CD4-positive, alpha-beta T cell (primary cell): Measurements from ENCODE around the gene EMP3. TPM values are rescaled to one million over a fixed set of nuclear protein-coding genes. Genes with fewer than 3 reads are reported as not detected.

ENCODE experiments used
- ATAC-seq: fragments of 200-7000 bp; cut with Tn5 transposase; one replicate; pipeline ENCODE4 v1.10.0; 2022; ENCODE audit warnings: mild to moderate bottlenecking; ENCODE audit not compliant: poor library complexity
- CTCF ChIA-PET: fragments of 350-600 bp; sonication (Branson Sonifier 250); formaldehyde crosslinking; loops from one replicate; lab custom pipeline; 2021; ENCODE audit warnings: antibody characterized with exemption, inconsistent platforms; lab: Charles Lee
- POLR2A ChIA-PET: fragments of 350-600 bp; sonication (Branson Sonifier 250); formaldehyde crosslinking; loops from one replicate; lab custom pipeline; 2021; ENCODE audit warnings: antibody characterized with exemption, inconsistent platforms; lab: Charles Lee
- DNase-seq, 14 experiments: peaks; one replicate each; pipeline ENCODE4 v3.0.0-alpha.2; 2013 to 2020; ENCODE audit warnings: mixed read lengths in 2 of 14
- H3K27ac ChIP-seq, 2 donors: one replicate each; pipeline versions ENCODE4 v1.5.1 to v1.7.0; 2013; ENCODE audit warnings: low read length in 2 of 2, low read depth in 1 of 2, mild to moderate bottlenecking in 1 of 2
- H3K27me3 ChIP-seq, 2 experiments: 1 replicate in 1 of 2; 2 replicates in 1 of 2; pipeline versions ENCODE4 v1.6.1 to v1.7.0; 2013; ENCODE audit warnings: low read length in 2 of 2, control low read depth in 1 of 2, mild to moderate bottlenecking in 1 of 2, moderate library complexity in 1 of 2; ENCODE audit not compliant: insufficient read depth in 2 of 2, control insufficient read depth in 1 of 2
- H3K36me3 ChIP-seq: one replicate; pipeline ENCODE4 v1.6.1; 2013; ENCODE audit warnings: low read length, control low read depth; ENCODE audit not compliant: insufficient read depth
- H3K4me1 ChIP-seq: one replicate; pipeline ENCODE4 v1.6.1; 2013; ENCODE audit warnings: low read length, control low read depth; ENCODE audit not compliant: insufficient read depth
- H3K4me3 ChIP-seq: one replicate; pipeline ENCODE4 v1.5.1; 2013; ENCODE audit warnings: mild to moderate bottlenecking, low read length, moderate library complexity
- H3K9me3 ChIP-seq, 2 experiments: 1 replicate in 1 of 2; 2 replicates in 1 of 2; pipeline versions ENCODE4 v1.6.1 to v1.7.0; 2013; ENCODE audit warnings: low read length in 2 of 2, mild to moderate bottlenecking in 2 of 2, control low read depth in 1 of 2, moderate library complexity in 1 of 2; ENCODE audit not compliant: control insufficient read depth in 1 of 2, insufficient read depth in 1 of 2
- H3K27ac Mint-ChIP-seq: one replicate; pipeline ENCODE4 v1.8.0; 2020; ENCODE audit warnings: mixed read lengths
- H3K27me3 Mint-ChIP-seq: one replicate; pipeline ENCODE4 v1.8.0; 2021; ENCODE audit warnings: mixed read lengths
- H3K36me3 Mint-ChIP-seq: one replicate; pipeline ENCODE4 v1.8.0; 2021; ENCODE audit warnings: low read depth, mixed read lengths
- H3K4me1 Mint-ChIP-seq: one replicate; pipeline ENCODE4 v1.8.0; 2021; ENCODE audit warnings: low read depth, mixed read lengths
- H3K4me3 Mint-ChIP-seq: one replicate; pipeline ENCODE4 v1.8.0; 2020; ENCODE audit warnings: mild to moderate bottlenecking, mixed read lengths
- H3K9me3 Mint-ChIP-seq: one replicate; pipeline ENCODE4 v1.8.0; 2020; ENCODE audit warnings: mixed read lengths
- CTCF ChIP-seq: fragments of 200-600 bp; IDR thresholded peaks from one replicate; pipeline ENCODE4 v1.8.0; 2022; ENCODE audit warnings: antibody characterized with exemption, mild to moderate bottlenecking
- intact Hi-C, 2 experiments: fragments of 100-400 bp; cut with DNase I in 1 of 2; cut with micrococcal nuclease in 1 of 2; formaldehyde crosslinking; loops; one replicate each; pipeline versions ENCODE4 v1.15.1 to v1.9.0; 2023 to 2025; cut with DNase I, micrococcal nuclease
- total RNA-seq, 174 experiments: library from RNA in 2 of 174; stranded (reverse) in 2 of 174; gene quantifications; one replicate each; pipeline ENCODE4 v1.2.3 and lab custom pipeline; 2021 to 2026

EMP3 gene
- total RNA-seq, 2 experiments from 2014 or later, result 185 to 201 TPM

DNA sequence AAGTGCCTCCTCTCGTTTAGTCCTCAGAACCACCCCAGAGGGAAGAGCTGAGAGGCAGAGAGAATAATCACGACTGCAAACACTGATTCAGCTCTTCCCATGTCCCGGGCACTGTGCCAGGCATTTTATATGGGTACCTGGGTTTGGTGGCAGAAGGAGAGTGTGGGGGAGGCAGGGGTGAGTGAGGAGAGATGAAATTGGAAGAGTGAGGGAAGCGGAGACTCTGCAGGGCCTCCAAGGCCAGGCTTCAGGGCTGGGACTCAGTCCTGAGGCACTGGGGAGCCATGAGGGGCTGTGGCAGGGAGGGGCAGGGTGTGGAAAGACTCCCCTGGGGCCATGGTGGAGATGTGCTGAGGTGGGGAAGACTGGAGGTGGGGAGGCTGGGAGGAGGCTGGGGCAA, 47.6 kb downstream of the EMP3 start:
- no peaks in the 10 kb centered on the region for H3K9me3 ChIP-seq
- no peaks in the 10 kb centered on the region for H3K9me3 Mint-ChIP-seq
- no peak overlapping the region for H3K4me3 Mint-ChIP-seq
- H3K27ac Mint-ChIP-seq, result no peak overlapping the region
- POLR2A ChIA-PET, result no interaction called here
- no peak overlapping the region for H3K4me3 ChIP-seq
- H3K4me1 ChIP-seq, result no peaks in the 10 kb centered on the region
- no peak for ATAC-seq
- intact Hi-C loops, result no loop called here
- H3K27ac ChIP-seq, result no peak overlapping the region
- no peaks in the 10 kb centered on the region for H3K36me3 Mint-ChIP-seq
- CTCF ChIA-PET, result interaction anchor here (0.5 kb wide), 1 partner anchor 1736 kb away, joined by 3 read pairs; no protein-coding TSS in a partner anchor
- no peaks in the 10 kb centered on the region for H3K4me1 Mint-ChIP-seq
- DNase-seq, result no peak
- TF ChIP-seq CTCF, result no peak
- H3K27me3 Mint-ChIP-seq, result no peaks in the 10 kb centered on the region
- H3K36me3 ChIP-seq, result no peaks in the 10 kb centered on the region
- peaks cover 0 to 2% of the 10 kb centered on the region in 2 experiments for H3K27me3 ChIP-seq

- no peaks in the 10 kb centered on the region for H3K36me3 ChIP-seq
- H3K4me3 Mint-ChIP-seq, result no peak overlapping the region
- intact Hi-C loops, result no loop called here
- no peak for TF ChIP-seq CTCF
- peaks cover 0 to 2% of the 10 kb centered on the region in 2 experiments for H3K27me3 ChIP-seq
- H3K4me3 ChIP-seq, result no peak overlapping the region
- POLR2A ChIA-PET, result no interaction called here
- no peaks in the 10 kb centered on the region for H3K9me3 Mint-ChIP-seq
- H3K27ac ChIP-seq, result no peak overlapping the region
- no peaks in the 10 kb centered on the region for H3K9me3 ChIP-seq
- no peaks in the 10 kb centered on the region for H3K4me1 ChIP-seq
- ATAC-seq (no peak), DNase-seq (no peak)
- no peaks in the 10 kb centered on the region for H3K36me3 Mint-ChIP-seq
- CTCF ChIA-PET, result no interaction called here
- no peaks in the 10 kb centered on the region for H3K4me1 Mint-ChIP-seq
- H3K27me3 Mint-ChIP-seq, result no peaks in the 10 kb centered on the region
- H3K27ac Mint-ChIP-seq, result no peak overlapping the region
These were observed 48.2 kb downstream of the EMP3 start for GRCh38 chr19:48373567-48373966.

DNA sequence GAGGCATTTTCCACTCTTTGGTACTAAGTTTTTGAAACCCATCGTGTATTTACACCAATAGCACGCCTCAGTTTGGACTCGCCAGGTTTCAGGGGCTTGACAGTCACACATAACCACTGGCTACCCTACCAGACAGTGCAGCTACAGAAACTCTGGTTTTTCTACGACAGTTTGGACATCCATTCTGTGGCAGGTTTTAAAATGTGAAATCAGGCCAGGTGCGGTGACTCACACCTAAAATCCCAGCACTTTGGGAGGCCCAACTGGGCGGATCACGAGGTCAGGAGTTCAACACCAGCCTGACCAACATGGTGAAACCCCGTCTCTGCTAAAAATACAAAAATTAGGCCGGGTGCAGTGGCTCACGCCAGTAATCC, 52.8 kb downstream of the EMP3 start:
- POLR2A ChIA-PET, result no interaction called here
- Mint-ChIP-seq H3K4me1 (no peaks in the 10 kb centered on the region), H3K9me3 (no peaks in the 10 kb centered on the region), H3K27me3 (no peaks in the 10 kb centered on the region), H3K27ac (no peak overlapping the region), H3K4me3 (no peak overlapping the region), H3K36me3 (peaks cover 16% of the 10 kb centered on the region)
- H3K27me3 ChIP-seq, result peaks cover 0 to 2% of the 10 kb centered on the region in 2 experiments
- intact Hi-C loops, result no loop called here
- CTCF ChIA-PET, result no interaction called here
- no peak overlapping the region for H3K27ac ChIP-seq
- DNase-seq (no peak), ATAC-seq (no peak)
- H3K9me3 ChIP-seq, result no peaks in the 10 kb centered on the region
- peaks cover 10% of the 10 kb centered on the region for H3K36me3 ChIP-seq
- no peak overlapping the region for H3K4me3 ChIP-seq
- no peaks in the 10 kb centered on the region for H3K4me1 ChIP-seq
- no peak for TF ChIP-seq CTCF
